Astrocyte of the spinal cord (primary cell): ENCODE results near the gene TAMM41.
"Not testable (repeated sequence)": the region's sequence is repeated elsewhere in the genome, so short reads cannot be mapped to it uniquely, and the experiment has no call there.

Experiments
- DNase-seq: peaks from one replicate; pipeline ENCODE4 v3.0.0; 2011; ENCODE audit warnings: low read depth, low spot score
- H3K4me3 ChIP-seq: 2 replicates; pipeline ENCODE4 v1.5.1; 2011; ENCODE audit warnings: low read depth, mild to moderate bottlenecking, low read length, moderate library complexity
- in situ Hi-C: cut with HindIII; loops from 2 replicates; pipeline ENCODE4 v1.10.0; 2017; ENCODE audit warnings: low sequenced_read_pairs
- TF ChIP-seq, protein P1 (sequence below): IDR thresholded peaks from 2 replicates; pipeline ENCODE4 v1.5.1; 2012; ENCODE audit warnings: low read depth, mild to moderate bottlenecking, low read length, inconsistent platforms

The TAMM41 gene

DNA sequence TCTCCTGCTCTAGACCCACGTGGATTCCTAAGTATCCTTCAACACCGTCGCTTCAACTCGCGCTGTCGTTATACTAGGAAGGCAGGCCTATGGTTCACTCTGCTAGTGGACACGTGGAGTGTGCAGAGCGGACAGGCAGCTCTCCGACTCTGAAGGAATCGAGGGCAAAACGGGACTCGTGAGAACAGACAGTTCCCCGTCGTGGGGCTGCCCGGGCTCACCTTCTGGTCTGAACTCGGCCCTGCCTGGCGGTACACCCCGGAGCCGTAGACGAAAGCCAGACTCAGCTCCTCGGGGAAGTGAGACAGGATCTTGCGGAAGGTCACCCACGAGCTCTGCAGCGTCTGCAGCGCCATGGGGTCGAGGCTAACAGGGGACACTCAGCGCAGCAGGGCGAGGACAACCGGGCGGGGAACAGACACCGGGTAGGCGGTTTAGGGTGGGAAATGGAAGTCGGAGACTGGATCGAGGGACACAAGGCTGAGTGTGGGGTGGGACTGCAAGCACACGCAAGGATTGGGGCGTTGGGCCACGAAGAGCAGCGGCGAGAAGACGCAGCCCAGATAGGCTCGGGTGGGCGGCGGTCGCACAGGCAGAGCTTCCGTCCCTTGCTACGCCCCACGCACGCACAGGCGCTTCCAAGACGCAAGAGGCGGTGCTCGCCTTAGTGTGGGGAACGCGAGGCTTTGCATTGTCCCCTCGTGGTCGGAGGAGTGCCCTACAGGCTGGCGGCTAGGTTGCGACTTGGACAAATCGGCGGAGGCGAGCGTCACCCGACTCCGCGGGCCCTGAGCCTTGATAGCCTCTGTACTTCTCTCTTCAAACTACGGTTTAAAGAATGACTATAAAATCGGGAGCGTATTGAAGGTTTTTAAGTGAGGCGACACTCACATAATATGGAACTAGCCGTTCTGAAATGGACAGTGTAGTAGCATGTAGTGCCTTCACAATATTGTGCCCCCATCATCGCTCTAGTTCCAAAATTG, at the start of gene TAMM41:
Gene TAMM41 (minus strand): TSS at position 605 of the 986 bp plus-strand sequence. CDS start 249 bp downstream, at position 356.
- in situ Hi-C loops = no loop called here
- TF ChIP-seq, protein P1, sequence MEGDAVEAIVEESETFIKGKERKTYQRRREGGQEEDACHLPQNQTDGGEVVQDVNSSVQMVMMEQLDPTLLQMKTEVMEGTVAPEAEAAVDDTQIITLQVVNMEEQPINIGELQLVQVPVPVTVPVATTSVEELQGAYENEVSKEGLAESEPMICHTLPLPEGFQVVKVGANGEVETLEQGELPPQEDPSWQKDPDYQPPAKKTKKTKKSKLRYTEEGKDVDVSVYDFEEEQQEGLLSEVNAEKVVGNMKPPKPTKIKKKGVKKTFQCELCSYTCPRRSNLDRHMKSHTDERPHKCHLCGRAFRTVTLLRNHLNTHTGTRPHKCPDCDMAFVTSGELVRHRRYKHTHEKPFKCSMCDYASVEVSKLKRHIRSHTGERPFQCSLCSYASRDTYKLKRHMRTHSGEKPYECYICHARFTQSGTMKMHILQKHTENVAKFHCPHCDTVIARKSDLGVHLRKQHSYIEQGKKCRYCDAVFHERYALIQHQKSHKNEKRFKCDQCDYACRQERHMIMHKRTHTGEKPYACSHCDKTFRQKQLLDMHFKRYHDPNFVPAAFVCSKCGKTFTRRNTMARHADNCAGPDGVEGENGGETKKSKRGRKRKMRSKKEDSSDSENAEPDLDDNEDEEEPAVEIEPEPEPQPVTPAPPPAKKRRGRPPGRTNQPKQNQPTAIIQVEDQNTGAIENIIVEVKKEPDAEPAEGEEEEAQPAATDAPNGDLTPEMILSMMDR = peak; percentile 84
- peak; percentile 87 for DNase-seq
- H3K4me3 ChIP-seq = peak within 1 kb of the TSS; percentile 76

- TF ChIP-seq, protein P1 = no peak
- no peak for DNase-seq
- H3K4me3 ChIP-seq = no peak overlapping the region
- in situ Hi-C loops = no loop called here
Observed at GRCh38 chr3:11878837-11879236, 32.2 kb upstream of the TAMM41 start.

DNA sequence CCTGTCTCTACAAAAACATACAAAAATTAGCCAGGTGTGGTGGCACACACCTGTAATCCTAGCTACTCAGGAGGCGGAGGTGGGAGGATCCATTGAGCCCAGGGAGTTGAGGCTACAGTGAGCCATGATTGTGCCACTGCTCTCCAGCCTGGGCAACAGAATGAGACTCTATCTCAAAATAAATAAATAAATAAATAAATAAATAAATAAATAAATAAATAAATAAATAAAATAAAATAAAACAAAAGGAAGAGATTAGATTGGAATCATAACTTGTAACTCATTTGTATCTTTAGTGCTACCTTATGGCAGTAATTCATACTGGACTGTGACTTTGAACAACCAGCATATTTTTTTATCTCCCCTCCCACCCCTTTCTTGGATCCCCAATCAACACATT, 28.0 kb upstream of the TAMM41 start:
- in situ Hi-C loops, H3K4me3 ChIP-seq, DNase-seq: not testable (repeated sequence)

- in situ Hi-C loops, H3K4me3 ChIP-seq, DNase-seq: not testable (repeated sequence)
Observed at GRCh38 chr3:11863739-11864138, 17.1 kb upstream of the TAMM41 start.

GRCh38 chr3:11862584-11862983, 15.9 kb upstream of the TAMM41 start:
- H3K4me3 ChIP-seq, DNase-seq, in situ Hi-C loops: not testable (repeated sequence)

GRCh38 chr3:11862145-11862544, 15.5 kb upstream of the TAMM41 start:
- DNase-seq, H3K4me3 ChIP-seq, in situ Hi-C loops: not testable (repeated sequence)

DNA sequence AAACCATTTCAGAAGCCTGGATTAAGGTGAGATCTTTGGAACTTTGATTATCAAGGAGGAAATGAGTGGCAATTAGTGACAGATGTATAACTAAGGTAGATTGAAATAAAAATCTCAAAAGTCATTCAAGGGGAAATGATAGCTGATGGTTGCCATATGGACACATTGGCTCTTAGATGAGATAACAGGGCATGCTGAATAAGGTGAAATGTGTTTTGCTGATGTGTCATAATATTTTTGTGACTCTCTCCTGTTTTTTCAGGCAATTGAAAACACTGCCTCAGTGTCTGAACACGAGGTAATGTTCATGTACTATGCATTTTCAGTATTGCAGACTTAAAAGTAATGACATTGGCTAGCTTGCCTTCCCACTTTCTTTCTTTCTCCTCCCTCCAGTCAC, 13.5 kb upstream of the TAMM41 start:
- in situ Hi-C loops, H3K4me3 ChIP-seq, DNase-seq: not testable (repeated sequence)

- no peak for DNase-seq
- TF ChIP-seq, protein P1 = no peak
- in situ Hi-C loops = no loop called here
- no peak overlapping the region for H3K4me3 ChIP-seq
Observed at GRCh38 chr3:11853450-11853849, 6.8 kb upstream of the TAMM41 start.

DNA sequence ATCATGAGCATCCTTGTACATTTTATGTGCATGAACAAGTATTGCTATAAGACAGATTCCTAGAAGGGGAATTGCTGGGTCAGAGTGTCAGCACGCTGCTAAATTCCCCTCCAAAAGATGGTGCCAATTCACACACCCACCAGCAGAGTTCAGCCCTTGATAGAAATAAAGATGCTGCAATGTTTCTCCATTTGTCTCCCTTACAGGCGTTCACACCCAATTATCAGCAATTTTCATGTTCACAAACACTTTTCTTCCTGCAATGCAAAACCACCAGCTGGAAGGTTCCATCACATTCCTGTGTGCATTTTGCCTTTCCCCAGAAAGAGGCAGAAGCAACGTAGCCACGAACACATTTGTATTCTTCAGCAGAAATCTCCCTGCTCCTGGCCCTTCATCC, 3.3 kb upstream of the TAMM41 start:
- DNase-seq = no peak
- in situ Hi-C loops = no loop called here
- H3K4me3 ChIP-seq = no peak overlapping the region
- TF ChIP-seq, protein P1 = no peak
